GM18861 (cell line): ENCODE results near the gene PJVK.
A peak's percentile ranks its signal among the peaks of the same experiment; 100 is the strongest.

Source experiments
- ATAC-seq: cut with Tn5 transposase; IDR thresholded peaks from one replicate; pipeline ENCODE4 v1.9.1; 2021; ENCODE audit not compliant: unreplicated experiment

Gene PJVK

DNA sequence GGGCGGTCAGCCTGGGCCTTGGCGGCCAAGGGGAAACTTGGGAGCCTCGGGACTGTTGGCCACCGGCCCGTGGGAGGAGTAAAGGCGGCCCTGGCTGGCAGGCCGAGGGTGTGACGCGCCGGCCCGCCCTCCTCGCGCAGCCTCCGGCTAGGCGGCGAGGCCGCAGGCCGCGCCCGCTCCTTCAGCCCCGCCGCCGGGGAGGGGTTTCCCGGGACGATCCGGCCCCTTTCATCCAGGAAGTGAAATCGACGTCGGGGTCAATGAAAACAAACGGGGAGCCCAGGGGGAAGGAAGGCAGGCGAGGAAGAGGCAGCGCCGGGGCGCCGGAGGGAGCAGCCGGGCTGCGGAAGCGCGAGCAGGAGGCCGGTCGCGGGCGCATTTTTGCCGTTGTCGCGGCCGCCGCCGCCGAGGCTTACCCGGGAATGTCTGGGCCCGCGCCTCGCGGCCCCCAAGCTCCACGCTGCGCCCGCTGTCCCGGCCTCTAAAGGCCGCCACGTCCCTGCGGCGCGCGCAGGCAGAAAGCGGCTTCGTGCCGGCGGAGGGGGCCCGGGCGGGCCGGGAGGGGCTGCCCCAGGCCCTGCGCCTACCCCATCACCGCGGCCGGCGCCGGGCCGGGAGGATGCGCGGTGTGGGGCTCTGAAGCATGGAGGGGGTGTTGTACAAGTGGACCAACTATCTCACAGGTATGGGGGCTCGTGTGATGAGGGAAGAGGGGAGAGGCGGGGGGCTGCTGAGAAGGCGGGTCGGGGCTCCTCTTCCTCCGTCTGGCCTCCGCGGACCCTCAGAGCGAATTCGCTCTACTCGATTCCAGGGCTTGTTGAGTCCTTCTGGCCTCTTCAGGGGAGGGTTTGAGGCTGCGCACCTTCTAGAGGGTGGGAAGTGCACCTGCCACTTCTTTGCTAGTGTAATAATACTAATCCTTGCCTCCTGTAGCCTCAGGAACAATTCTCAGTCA is 29.3 kb downstream of the PJVK start, which contains the start of gene PLEKHA3:
PLEKHA3 (plus strand) TSS at position 231 of the 955 bp plus-strand sequence; CDS start at position 644, 413 bp downstream.
- ATAC-seq, result peak; percentile 53

DNA sequence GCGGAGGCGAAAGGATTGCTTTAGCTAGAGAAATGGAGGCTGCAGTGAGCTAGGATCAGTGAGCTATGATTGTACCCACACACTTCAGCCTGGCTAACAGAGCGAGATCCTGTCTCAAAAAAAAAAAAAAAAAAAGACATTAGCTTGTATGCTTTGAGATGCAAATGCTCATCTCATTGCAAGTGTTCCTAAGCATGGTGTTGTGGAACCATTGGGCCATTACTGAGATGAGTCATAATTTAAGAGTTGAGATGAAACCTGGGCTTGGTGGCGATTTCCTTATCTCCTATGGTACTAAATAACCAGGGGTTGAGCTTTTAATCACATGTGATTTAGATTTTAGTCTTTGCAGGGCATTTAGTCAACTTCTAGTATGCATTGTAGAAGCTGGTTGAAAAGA is 31.3 kb downstream of the PJVK start:
- ATAC-seq, result peak; percentile 38

DNA sequence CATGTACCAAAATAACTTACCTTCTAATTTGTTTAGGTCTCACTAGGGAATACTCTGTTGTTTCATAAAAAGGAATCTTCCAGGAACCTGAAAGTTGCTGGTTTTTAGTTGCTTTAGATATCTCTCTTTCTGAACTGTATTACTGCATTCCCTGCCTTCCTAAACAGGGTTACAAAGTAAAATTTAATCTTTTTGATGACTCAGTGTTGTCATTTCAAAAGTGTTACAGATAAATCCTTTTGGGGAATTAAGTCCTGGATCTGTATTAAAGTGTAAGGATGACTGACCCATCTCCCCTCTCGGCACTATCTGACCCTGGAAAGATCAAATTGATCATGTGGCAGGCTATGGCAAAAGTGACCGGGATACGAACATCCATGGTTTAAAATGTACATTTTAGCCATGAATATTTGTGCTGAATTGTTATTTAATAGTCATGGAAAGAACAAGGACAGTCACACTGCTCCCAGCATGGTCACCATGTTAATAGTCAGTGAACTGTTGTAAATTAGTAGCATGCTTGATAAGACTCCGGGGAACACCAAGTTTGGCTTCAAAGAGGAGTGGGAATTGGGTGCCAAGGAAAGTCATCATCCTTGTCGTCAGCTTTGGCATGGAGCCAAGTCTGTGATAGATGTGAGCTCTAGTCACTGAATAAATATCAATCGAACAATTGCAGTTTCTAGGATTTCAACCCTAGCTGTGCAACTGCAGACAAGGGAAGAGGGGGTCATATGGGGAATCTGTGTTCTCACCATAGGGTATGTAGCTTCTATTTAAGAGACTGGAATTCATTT is 33.3 kb downstream of the PJVK start:
- no peak for ATAC-seq

DNA sequence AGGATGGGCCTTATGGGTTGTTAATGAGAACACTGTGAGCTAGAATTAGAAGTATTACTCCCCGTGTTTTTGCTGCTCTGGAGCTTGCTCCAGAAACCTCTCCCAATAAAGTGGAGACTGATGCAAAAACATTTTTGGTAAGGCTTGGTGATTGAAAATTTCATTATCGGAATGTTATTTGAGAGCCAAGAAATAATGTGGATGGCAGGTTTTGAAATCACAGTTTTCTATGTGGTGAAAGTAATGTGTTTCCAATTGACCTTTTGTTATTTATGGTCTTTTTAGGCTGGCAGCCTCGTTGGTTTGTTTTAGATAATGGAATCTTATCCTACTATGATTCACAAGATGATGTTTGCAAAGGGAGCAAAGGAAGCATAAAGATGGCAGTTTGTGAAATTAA is 34.2 kb downstream of the PJVK start:
- ATAC-seq, result no peak

DNA sequence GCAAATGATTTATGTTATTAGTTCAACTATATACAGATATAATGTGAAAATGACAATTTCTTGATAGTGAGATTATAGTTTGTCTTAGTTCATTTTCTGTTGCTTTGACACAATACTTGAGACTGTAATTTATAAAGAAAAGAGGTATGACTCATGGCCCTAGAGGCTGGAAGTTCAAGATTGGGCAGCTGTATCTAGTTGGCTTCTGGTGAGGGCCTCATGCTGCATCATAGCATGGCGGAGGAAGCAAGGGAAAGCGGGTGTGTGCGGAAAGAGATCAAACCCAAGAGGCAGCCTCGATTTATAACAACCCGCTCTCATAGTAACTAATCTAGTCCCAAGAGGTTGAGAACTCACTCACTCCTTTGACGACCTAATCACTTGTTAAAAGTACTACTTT is 40.4 kb downstream of the PJVK start:
- ATAC-seq, result no peak

DNA sequence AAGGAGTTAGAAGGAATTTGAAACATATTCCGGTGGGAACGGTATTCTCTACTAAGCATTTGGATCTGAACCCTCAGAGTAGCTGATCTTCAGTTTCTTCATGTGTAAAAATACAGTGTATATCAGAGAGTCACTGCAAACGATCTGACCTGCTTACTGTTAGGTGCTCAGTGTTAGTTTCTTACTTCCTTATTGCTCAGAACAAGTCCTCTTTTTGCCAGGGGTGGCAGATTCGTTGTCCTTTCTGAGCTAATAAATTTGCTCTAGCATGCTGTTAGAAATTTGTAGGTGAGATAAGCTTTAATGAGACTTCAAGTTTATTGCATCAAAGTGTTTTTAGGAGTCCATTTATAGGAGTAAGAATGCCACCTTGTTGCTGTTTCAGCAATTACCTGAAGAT is 44.9 kb downstream of the PJVK start:
- ATAC-seq, result no peak

DNA sequence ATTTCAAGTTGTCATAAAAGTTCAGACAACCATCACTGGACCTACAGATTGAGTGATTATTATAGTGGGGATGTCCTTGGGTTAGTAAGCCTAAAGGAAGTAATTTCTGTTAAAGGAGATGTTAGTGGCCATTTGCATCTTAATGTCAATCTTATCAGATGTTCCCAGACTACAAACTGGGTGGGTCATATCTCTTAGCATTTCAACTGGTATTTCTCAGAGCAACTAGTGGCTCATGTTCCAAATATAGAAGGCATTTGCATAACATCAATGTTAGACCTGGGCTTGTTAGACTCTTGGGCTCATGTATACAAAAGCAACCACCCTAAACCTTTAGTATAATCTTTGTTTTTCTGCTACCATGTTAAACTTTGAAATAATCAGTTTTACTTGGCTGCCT is 47.0 kb downstream of the PJVK start:
- ATAC-seq, result peak; percentile 62

DNA sequence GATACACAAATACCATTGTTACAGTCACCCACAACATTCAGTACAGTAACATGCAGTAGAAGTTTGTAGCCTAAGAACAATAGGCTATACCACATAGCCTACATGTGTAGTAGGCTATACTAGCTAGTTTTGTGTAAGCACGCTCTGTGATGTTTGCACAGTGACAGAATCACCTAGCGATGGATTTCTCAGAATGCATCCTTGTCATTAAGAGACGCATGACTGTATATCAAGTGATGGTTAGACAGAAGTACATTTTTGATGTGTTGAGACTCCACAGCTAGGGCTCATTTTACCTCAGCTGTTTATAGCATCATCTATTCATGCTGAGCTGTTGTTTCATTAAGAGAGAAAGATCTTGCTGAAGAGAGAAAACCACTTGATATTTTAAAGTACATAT is 48.5 kb downstream of the PJVK start:
- ATAC-seq, result no peak

DNA sequence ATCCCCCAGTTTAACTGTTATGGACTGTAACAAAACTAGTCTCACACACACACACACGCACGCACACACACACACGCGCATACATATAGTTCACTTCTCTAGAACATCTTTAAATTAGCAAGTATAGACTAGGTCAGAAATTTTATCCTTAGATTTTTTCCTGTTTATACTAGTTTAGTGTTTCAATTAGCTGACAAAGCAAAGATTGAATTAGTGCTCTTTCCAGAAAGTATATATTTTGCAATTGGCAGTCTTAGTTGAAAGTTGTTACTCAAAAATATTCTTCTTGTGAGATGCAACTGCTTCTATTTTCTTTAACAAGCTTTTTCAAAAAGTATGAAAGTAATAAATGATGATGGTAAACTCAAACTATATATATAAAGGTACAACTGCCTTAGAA is 51.6 kb downstream of the PJVK start:
- no peak for ATAC-seq

DNA sequence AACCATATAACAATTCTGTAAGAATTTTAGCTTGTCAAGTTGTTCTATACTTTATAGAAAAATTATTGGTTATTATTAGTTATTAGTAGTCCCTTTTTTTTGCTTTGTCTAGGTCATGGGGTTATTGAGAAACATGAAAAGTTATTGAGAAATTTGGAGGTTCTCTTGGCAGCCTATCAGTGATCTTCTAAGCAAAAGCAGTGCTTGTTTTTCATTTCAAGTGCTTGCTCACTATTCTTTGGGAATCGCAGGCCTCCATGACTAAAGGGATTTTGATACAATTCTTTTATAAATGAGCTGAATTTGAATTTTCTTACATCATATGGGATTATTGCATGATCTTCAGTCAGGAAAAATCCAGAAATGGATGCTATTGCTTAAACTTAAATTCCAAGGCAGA is 54.9 kb downstream of the PJVK start:
- ATAC-seq, result no peak

DNA sequence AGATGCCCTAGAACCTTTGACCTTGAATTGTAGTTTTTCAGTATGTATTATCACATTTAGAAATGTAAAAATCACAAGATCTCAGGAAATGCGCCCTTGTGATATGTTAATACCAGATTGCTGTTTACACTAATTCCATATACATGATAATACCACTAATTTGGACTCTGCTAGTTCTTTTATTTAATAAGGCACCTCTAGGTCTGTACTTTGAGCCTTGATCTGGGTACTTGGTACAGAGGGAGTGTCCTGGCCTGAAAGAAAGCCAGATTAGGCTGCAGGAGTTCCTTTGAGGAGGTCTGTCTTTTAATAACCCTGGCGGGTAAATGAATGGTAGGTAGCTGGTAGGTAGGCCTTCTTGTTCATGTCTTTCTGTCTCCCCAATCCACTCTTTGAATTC is 55.3 kb downstream of the PJVK start:
- no peak for ATAC-seq

DNA sequence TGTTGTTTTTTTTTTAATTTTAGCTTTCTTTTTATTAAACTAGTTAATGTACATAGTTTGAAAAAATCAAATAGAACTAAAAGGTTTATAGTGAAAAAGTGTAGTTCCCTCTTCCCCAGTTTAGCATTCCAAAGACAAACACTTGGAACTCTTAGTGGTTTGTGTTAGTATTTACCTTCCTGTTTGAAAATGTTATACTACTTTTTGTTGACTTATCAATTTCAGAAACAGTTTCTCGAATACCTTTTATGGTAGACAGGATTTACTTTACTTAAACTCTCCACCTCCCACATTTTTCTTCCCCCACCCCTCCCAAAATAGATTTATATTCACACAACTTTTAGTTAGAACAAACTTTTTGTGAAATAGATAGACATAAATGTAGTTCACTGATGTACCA is 55.8 kb downstream of the PJVK start:
- no peak for ATAC-seq

DNA sequence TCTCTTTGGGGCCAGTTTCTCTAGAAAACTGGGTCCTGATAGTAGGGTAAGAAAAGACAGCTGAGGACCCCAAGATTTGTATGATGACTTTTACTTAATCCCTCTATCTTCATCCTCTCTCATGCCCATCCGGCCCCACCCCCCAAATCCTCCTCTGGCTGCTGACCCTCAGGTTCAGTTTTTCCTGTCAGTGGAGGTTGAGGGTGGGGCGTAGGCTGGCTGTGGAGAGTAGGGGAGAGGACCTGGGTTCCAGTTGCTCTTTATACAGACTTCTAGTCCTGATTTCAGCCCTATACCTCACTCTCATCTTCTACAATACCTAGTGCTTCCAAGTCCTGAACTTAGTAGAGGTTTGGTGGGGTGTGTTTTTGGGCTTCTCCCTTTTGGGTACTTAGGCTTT is 57.5 kb downstream of the PJVK start:
- no peak for ATAC-seq

DNA sequence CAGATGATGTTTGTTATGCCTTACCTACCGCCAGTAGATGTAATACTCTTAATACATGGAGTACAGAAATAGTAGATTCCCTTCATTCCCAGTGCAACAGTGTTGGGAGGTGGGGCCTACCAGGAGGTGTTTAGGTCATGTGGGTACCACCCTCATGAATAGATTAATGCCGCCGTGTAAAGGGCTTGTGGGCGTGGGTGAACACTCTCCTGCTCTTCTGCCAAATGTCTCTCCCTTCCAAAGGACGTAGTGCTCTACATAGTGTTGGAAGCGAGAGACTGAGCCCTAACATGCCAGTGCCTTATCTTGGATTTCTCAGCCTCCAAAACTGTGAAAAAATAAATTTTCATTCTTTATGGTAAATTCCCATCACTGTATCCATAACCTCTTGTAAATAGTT is 59.2 kb downstream of the PJVK start:
- no peak for ATAC-seq
